ENCODE measurements around the gene TTC7B.

The TTC7B gene

GRCh38 chr14:90539496-90539775 is 276.8 kb downstream of the TTC7B start:
- Histone ChIP-seq H3K4me2 (ENCODE audit: low read depth, low read length, poor library complexity, severe bottlenecking) (no peak overlapping the region), H3K27me3 (ENCODE audit: low read length) (no peaks in the 10 kb centered on the region), H3K4me3 (ENCODE audit: insufficient read depth, low read length, poor library complexity, severe bottlenecking) (no peak overlapping the region), H3K9me3 (ENCODE audit: insufficient read depth, low read length) (no peaks in the 10 kb centered on the region), H3K27ac (ENCODE audit: low read depth, low read length) (no peak overlapping the region), H3K36me3 (ENCODE audit: low read length) (no peaks in the 10 kb centered on the region), H3K79me2 (ENCODE audit: insufficient read depth, low read length) (no peaks in the 10 kb centered on the region), H3K9ac (ENCODE audit: low read length) (no peak overlapping the region), H3F3A (ENCODE audit: insufficient read depth) (no peaks in the 10 kb centered on the region), H3K9me2 (replicated peaks; ENCODE audit: insufficient read depth, low read length) (no peaks in the 10 kb centered on the region), H2AFZ (ENCODE audit: low read depth, low read length, severe bottlenecking) (no peak overlapping the region), H4K20me1 (ENCODE audit: low read depth, low read length) (no peaks in the 10 kb centered on the region)
- TF ChIP-seq EZH2phosphoT487 (conservative IDR thresholded peaks at IDR 0.05; ENCODE audit: low read length), result no peak
- no peak for TF ChIP-seq CTCF (IDR thresholded peaks at IDR 0.05; ENCODE audit: insufficient read depth, low read length, poor library complexity, severe bottlenecking)

GRCh38 chr14:90538716-90539495 is 277.3 kb downstream of the TTC7B start:
- H3K27ac ChIP-seq (ENCODE audit: low read depth, low read length), result no peak overlapping the region
- H3K4me2 ChIP-seq (ENCODE audit: low read depth, low read length, poor library complexity, severe bottlenecking), result no peak overlapping the region
- H3K27me3 ChIP-seq (ENCODE audit: low read length), result no peaks in the 10 kb centered on the region
- no peaks in the 10 kb centered on the region for H3K36me3 ChIP-seq (ENCODE audit: low read length)
- no peaks in the 10 kb centered on the region for H3K9me3 ChIP-seq (ENCODE audit: insufficient read depth, low read length)
- H2AFZ ChIP-seq (ENCODE audit: low read depth, low read length, severe bottlenecking), result no peak overlapping the region
- no peaks in the 10 kb centered on the region for H3K79me2 ChIP-seq (ENCODE audit: insufficient read depth, low read length)
- no peaks in the 10 kb centered on the region for H3K9me2 ChIP-seq (replicated peaks; ENCODE audit: insufficient read depth, low read length)
- no peak overlapping the region for H3K4me3 ChIP-seq (ENCODE audit: insufficient read depth, low read length, poor library complexity, severe bottlenecking)
- H3K9ac ChIP-seq (ENCODE audit: low read length), result no peak overlapping the region
- no peaks in the 10 kb centered on the region for H4K20me1 ChIP-seq (ENCODE audit: low read depth, low read length)
- no peaks in the 10 kb centered on the region for H3F3A ChIP-seq (ENCODE audit: insufficient read depth)
- no peak for TF ChIP-seq EZH2phosphoT487 (conservative IDR thresholded peaks at IDR 0.05; ENCODE audit: low read length)
- TF ChIP-seq CTCF (IDR thresholded peaks at IDR 0.05; ENCODE audit: insufficient read depth, low read length, poor library complexity, severe bottlenecking), result no peak

GRCh38 chr14:90538095-90538494 is 278.1 kb downstream of the TTC7B start:
- no peak for TF ChIP-seq EZH2phosphoT487 (conservative IDR thresholded peaks at IDR 0.05; ENCODE audit: low read length)

GRCh38 chr14:90536511-90537191 is 279.6 kb downstream of the TTC7B start:
- Histone ChIP-seq H3K4me3 (ENCODE audit: insufficient read depth, low read length, poor library complexity, severe bottlenecking) (no peak overlapping the region), H2AFZ (ENCODE audit: low read depth, low read length, severe bottlenecking) (no peak overlapping the region), H3K9me2 (replicated peaks; ENCODE audit: insufficient read depth, low read length) (no peaks in the 10 kb centered on the region), H3K4me2 (ENCODE audit: low read depth, low read length, poor library complexity, severe bottlenecking) (no peak overlapping the region), H3K9ac (ENCODE audit: low read length) (no peak overlapping the region), H3K9me3 (ENCODE audit: insufficient read depth, low read length) (no peaks in the 10 kb centered on the region), H3K79me2 (ENCODE audit: insufficient read depth, low read length) (no peaks in the 10 kb centered on the region), H3K27ac (ENCODE audit: low read depth, low read length) (no peak overlapping the region), H3K36me3 (ENCODE audit: low read length) (no peaks in the 10 kb centered on the region), H4K20me1 (ENCODE audit: low read depth, low read length) (no peaks in the 10 kb centered on the region), H3F3A (ENCODE audit: insufficient read depth) (no peaks in the 10 kb centered on the region), H3K27me3 (ENCODE audit: low read length) (no peaks in the 10 kb centered on the region)
- TF ChIP-seq CTCF (IDR thresholded peaks at IDR 0.05; ENCODE audit: insufficient read depth, low read length, poor library complexity, severe bottlenecking), result no peak
- TF ChIP-seq EZH2phosphoT487 (conservative IDR thresholded peaks at IDR 0.05; ENCODE audit: low read length), result no peak

More at GRCh38 chr14:90538095-90538494, 278.1 kb downstream of the TTC7B start:
- Histone ChIP-seq H3K36me3 (ENCODE audit: low read length) (no peaks in the 10 kb centered on the region), H3K4me3 (ENCODE audit: insufficient read depth, low read length, poor library complexity, severe bottlenecking) (no peak overlapping the region), H3K9ac (ENCODE audit: low read length) (no peak overlapping the region), H3F3A (ENCODE audit: insufficient read depth) (no peaks in the 10 kb centered on the region), H3K4me2 (ENCODE audit: low read depth, low read length, poor library complexity, severe bottlenecking) (no peak overlapping the region), H3K27me3 (ENCODE audit: low read length) (no peaks in the 10 kb centered on the region), H3K9me3 (ENCODE audit: insufficient read depth, low read length) (no peaks in the 10 kb centered on the region), H2AFZ (ENCODE audit: low read depth, low read length, severe bottlenecking) (no peak overlapping the region), H3K9me2 (replicated peaks; ENCODE audit: insufficient read depth, low read length) (no peaks in the 10 kb centered on the region), H4K20me1 (ENCODE audit: low read depth, low read length) (no peaks in the 10 kb centered on the region), H3K79me2 (ENCODE audit: insufficient read depth, low read length) (no peaks in the 10 kb centered on the region), H3K27ac (ENCODE audit: low read depth, low read length) (no peak overlapping the region)

Data from SU-DHL-6 (cell line).